ENCODE results near the gene MLPH. TPM values are rescaled to one million over a fixed set of nuclear protein-coding genes. Genes with fewer than 3 reads are reported as not detected.
A peak's percentile ranks its signal among the peaks of the same experiment; 100 is the strongest.

MLPH gene
- total RNA-seq, 2 experiments from 2014 or later: not detected

DNA sequence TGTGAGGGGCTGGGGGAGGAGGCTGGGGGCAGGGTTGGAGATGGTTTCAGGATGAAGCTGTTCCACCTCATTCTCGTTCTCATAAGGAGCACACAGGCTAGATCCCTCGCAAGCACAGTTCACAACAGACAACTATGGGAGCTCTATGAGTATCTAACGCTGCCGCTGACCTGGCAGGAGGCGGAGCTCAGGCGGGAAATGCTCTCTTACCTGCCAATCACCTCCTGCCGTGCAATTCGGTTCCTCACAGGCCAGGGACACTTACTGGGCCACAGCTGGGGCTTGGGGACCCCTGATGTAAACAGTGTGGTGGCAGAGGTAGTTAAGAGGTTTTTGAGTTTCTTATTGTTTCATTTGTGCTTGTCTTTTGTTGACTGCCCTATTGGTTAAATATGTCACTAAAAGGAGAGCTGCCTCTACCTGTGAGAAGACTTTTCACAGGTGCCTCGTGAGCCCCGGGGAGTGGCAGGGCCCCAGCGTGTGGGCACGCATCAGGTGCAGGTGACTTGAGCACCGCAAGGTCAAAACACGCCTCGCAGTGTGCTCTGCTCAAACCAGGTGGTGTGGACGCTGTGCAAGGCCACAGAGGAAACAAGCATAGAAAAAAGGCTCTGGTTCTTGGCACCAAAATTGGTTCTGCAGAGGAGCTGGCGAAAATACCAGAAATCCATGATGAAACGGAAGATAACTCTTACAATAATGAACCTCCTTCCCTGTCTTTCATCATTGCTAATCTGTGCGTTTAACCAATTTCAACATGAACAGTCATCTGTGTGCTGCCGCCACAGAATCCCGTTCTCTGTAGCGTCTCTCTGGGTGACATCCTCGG lies 10.2 kb downstream of the MLPH start:
- Mint-ChIP-seq H3K4me3 (no peak overlapping the region), H3K36me3 (ENCODE audit: low read depth) (no peaks in the 10 kb centered on the region), H3K9me3 (peaks cover 5% of the 10 kb centered on the region), H3K27me3 (peaks cover 29% of the 10 kb centered on the region), H3K27ac (no peak overlapping the region), H3K4me1 (ENCODE audit: low read depth) (peaks cover 2% of the 10 kb centered on the region)
- DNase-seq (no peak), ATAC-seq (no peak)
- TF ChIP-seq, protein P1, sequence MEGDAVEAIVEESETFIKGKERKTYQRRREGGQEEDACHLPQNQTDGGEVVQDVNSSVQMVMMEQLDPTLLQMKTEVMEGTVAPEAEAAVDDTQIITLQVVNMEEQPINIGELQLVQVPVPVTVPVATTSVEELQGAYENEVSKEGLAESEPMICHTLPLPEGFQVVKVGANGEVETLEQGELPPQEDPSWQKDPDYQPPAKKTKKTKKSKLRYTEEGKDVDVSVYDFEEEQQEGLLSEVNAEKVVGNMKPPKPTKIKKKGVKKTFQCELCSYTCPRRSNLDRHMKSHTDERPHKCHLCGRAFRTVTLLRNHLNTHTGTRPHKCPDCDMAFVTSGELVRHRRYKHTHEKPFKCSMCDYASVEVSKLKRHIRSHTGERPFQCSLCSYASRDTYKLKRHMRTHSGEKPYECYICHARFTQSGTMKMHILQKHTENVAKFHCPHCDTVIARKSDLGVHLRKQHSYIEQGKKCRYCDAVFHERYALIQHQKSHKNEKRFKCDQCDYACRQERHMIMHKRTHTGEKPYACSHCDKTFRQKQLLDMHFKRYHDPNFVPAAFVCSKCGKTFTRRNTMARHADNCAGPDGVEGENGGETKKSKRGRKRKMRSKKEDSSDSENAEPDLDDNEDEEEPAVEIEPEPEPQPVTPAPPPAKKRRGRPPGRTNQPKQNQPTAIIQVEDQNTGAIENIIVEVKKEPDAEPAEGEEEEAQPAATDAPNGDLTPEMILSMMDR (IDR thresholded peaks at IDR 0.05): no peak
- intact Hi-C loops (cut with micrococcal nuclease): no loop called here
- CTCF ChIA-PET: interaction anchor here (1.4 kb wide), 1 partner anchor 16 kb away, joined by 4 read pairs; no protein-coding TSS in a partner anchor
- POLR2A ChIA-PET: no interaction called here

DNA sequence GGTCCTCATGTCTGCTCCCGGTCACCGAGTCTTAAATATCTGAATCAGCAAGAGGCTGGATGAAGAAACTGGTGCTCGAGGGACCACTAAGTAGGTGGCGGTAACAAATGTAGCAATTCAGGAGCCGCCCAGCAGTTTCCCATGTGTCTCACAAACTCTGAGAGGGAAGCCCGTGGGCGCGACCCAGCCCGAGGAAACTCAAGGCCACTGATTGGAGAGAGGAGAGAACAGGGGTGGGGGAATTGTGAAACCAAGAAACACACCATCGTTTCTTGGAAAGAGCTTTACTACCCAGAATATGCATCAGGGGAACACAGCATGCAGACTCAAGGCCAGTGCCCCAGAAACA lies 10.8 kb downstream of the MLPH start:
- H3K27me3 Mint-ChIP-seq: peaks cover 29% of the 10 kb centered on the region
- peaks cover 2% of the 10 kb centered on the region for H3K4me1 Mint-ChIP-seq (ENCODE audit: low read depth)
- H3K36me3 Mint-ChIP-seq (ENCODE audit: low read depth): no peaks in the 10 kb centered on the region
- POLR2A ChIA-PET: no interaction called here
- TF ChIP-seq, protein P1 (IDR thresholded peaks at IDR 0.05): no peak
- CTCF ChIA-PET: interaction anchor here (1.4 kb wide), 1 partner anchor 15 kb away, joined by 4 read pairs; no protein-coding TSS in a partner anchor
- no peak for ATAC-seq
- no peak overlapping the region for H3K4me3 Mint-ChIP-seq
- peaks cover under 1% of the 10 kb centered on the region for H3K9me3 Mint-ChIP-seq
- H3K27ac Mint-ChIP-seq: no peak overlapping the region
- intact Hi-C loops (cut with micrococcal nuclease): no loop called here
- no peak for DNase-seq

DNA sequence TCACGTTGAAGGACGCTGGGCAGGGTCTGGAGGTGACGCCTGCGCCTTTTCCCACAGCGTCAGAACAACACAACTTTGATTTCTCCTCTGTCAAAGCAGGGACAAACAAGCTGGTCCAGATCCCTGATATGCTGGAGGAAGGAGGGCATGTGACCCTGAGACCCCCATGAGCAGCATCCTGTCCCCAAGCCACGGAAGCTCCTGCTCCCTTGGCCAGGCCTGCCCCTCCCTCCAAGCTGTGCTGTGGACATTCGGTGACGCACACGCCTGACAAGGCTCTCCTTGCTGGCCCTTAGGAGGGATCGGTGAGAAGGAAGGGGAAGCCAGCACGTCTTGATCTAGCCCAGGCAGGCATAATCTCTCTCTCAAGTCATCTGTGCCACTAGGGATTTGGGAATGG lies 11.3 kb downstream of the MLPH start:
- H3K9me3 Mint-ChIP-seq: no peaks in the 10 kb centered on the region
- H3K4me1 Mint-ChIP-seq (ENCODE audit: low read depth): peaks cover 2% of the 10 kb centered on the region
- ChIA-PET CTCF (interaction anchor here (1.4 kb wide), 1 partner anchor 15 kb away, joined by 4 read pairs; no protein-coding TSS in a partner anchor), POLR2A (interaction anchor here (0.6 to 0.9 kb wide), 2 partner anchors 17 to 151 kb away, joined by 3 read pairs; no protein-coding TSS in a partner anchor)
- no peak overlapping the region for H3K4me3 Mint-ChIP-seq
- peaks cover 27% of the 10 kb centered on the region for H3K27me3 Mint-ChIP-seq
- H3K27ac Mint-ChIP-seq: no peak overlapping the region
- TF ChIP-seq, protein P1 (IDR thresholded peaks at IDR 0.05): no peak
- no peaks in the 10 kb centered on the region for H3K36me3 Mint-ChIP-seq (ENCODE audit: low read depth)
- intact Hi-C loops (cut with micrococcal nuclease): no loop called here
- ATAC-seq (no peak), DNase-seq (no peak)

DNA sequence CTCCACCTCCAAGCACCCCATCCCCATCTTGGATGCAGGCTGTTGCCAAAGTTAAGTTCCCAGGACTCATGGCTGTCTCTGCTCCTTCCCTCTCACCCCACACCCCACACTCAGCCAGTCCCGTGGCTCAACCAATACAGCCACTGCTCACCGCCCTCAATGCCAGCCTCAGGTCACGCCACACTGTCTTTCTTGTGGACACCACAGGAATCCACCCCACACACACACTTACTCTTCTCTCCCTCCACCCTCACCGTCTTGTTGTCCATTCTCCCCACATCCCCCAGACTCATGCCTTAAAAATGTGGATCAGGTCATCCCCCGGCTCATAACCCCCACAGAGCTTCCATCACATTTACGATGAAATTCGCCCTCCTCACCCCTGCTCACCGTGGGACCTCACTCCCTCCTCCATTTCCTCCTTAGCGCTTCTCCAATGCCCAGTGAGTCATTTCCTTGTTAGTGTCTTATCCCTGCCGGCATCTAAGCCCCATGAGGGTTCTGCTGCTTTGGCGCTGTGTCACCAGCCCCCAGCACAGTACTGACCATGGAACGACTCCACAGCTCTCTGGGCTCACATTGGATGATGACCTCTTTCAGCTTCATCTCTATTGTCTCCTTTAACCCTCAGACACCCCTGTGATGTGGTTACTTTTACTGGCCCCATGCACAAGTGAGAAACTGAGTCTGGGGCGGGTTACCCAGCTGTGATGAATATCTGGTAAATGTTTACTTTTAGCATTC lies 13.8 kb downstream of the MLPH start:
- ATAC-seq: peak; percentile 27

More for the DNA sequence above, 13.8 kb downstream of the MLPH start:
- peaks cover 23% of the 10 kb centered on the region for H3K27me3 Mint-ChIP-seq
- ChIA-PET CTCF (interaction anchor here (0.6 to 1.6 kb wide), 7 partner anchors 10 to 423 kb away, joined by 3 to 9 read pairs (median 4); no protein-coding TSS in a partner anchor), POLR2A (no interaction called here)
- no peak for DNase-seq
- no peaks in the 10 kb centered on the region for H3K9me3 Mint-ChIP-seq
- H3K36me3 Mint-ChIP-seq (ENCODE audit: low read depth): no peaks in the 10 kb centered on the region
- TF ChIP-seq, protein P1 (IDR thresholded peaks at IDR 0.05): no peak
- H3K27ac Mint-ChIP-seq: no peak overlapping the region
- no peak overlapping the region for H3K4me3 Mint-ChIP-seq
- intact Hi-C loops (cut with micrococcal nuclease): no loop called here
- H3K4me1 Mint-ChIP-seq (ENCODE audit: low read depth): peaks cover 2% of the 10 kb centered on the region

Data from activated CD8-positive, alpha-beta T cell treated with anti-CD3 and anti-CD28 coated beads for 36 hours (primary cell).